Astrocyte of the cerebellum (primary cell): ENCODE results near the gene REC114.
"Not testable (repeated sequence)": the region's sequence is repeated elsewhere in the genome, so short reads cannot be mapped to it uniquely, and the experiment has no call there.

Source experiments
- DNase-seq: peaks from one replicate; pipeline ENCODE4 v3.0.0-alpha.2; 2011; ENCODE audit warnings: low read depth
- H3K4me3 ChIP-seq: 2 replicates; pipeline ENCODE4 v1.5.1; 2011; ENCODE audit warnings: mild to moderate bottlenecking, low read depth, low read length, moderate library complexity
- CTCF ChIP-seq: IDR thresholded peaks from 2 replicates; pipeline ENCODE4 v1.5.1; 2012; ENCODE audit warnings: low read length, low read depth, moderate library complexity, mild to moderate bottlenecking; ENCODE audit errors: missing control alignments
- in situ Hi-C: cut with HindIII; loops from 2 replicates; pipeline ENCODE4 v1.10.0; 2017; ENCODE audit warnings: low sequenced_read_pairs

The REC114 gene

DNA sequence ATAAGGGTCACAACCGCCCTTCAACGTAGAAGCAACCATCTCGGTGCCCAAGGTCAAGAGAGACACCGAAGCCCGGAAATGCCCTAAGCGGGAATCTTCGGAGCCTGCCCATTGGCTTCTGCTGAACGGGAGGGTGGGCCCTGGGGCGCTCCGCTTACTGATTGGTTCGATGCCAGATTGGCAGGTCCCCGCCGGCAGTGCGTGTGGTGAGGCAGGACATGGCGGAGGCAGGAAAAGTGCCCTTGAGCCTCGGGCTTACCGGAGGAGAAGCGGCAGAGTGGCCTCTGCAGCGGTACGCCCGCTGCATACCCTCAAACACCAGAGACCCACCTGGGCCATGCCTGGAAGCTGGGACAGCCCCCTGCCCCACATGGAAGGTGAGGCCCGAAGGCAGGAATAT, at the start of gene REC114:
REC114 (plus strand) TSS at position 197 of the 400 bp plus-strand sequence; CDS start at position 219, 22 bp downstream.
- no peak for TF ChIP-seq CTCF
- H3K4me3 ChIP-seq = no peak within 1 kb of the TSS
- no peak for DNase-seq
- in situ Hi-C loops = no loop called here

DNA sequence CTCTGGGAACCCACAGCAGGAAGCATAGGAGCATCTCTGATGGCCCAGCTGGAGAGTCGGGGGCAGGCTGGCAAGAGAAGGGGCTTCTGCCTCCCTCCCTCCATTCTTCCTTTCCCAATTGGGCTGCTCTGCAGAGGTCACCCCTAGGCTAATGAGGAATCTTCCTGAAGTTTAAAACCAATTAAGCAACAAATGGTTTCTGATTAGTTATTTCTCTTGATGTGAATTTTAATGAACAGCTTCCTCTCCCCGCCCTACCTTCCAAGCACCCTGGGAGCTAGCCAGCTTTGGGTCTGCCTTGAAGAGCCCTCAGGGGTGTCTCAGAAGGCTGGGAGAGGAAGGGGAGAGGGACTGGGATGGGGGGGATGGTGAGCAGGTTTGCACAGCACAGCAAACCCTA, 49.6 kb upstream of the REC114 start:
- no peak for TF ChIP-seq CTCF
- in situ Hi-C loops = no loop called here
- H3K4me3 ChIP-seq = no peak overlapping the region
- DNase-seq = no peak

GRCh38 chr15:73394782-73395181, 48.2 kb upstream of the REC114 start:
- no peak for TF ChIP-seq CTCF
- H3K4me3 ChIP-seq = no peak overlapping the region
- in situ Hi-C loops = no loop called here
- DNase-seq = no peak

DNA sequence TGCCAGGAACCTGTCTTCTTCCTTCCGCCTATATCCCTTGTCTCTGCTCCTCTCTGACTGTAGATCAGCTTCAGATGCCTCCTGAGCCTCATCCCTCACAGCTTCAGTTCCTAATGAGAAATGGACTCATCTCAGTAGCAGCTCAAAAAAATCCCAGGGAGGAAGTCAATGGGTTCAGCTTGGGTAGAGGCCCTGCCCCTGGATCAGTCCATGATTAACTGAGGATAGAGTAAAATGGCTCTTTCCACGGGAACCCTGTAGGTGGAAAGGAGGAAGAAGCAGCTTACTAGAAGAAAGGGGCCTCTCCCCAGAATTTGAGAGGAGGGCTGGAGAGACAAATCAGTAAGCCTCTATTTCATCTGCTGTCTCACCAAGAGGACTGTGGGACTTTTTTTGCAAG, 47.3 kb upstream of the REC114 start:
- no peak overlapping the region for H3K4me3 ChIP-seq
- in situ Hi-C loops = no loop called here
- no peak for TF ChIP-seq CTCF
- no peak for DNase-seq

DNA sequence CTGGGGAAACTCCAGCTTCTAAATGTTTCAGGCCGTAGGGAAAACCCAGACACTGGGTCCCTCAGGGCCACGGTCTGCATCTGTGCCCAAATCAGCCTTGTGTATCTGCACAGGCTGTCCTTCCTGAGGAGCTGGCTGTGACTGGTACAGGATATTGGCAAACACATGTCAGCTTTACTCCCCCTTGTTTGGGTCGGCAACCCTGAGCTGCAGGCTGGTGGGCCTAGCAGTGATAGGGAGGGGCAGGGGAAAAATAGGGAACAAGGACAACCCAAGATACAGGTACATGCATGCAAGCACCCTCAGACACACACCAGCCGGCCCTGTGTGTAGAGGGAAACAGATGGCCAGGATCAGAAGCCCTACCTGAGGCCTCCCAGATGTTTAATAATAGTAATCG, 45.5 kb upstream of the REC114 start:
- no peak for TF ChIP-seq CTCF
- in situ Hi-C loops = no loop called here
- no peak for DNase-seq
- H3K4me3 ChIP-seq = no peak overlapping the region

DNA sequence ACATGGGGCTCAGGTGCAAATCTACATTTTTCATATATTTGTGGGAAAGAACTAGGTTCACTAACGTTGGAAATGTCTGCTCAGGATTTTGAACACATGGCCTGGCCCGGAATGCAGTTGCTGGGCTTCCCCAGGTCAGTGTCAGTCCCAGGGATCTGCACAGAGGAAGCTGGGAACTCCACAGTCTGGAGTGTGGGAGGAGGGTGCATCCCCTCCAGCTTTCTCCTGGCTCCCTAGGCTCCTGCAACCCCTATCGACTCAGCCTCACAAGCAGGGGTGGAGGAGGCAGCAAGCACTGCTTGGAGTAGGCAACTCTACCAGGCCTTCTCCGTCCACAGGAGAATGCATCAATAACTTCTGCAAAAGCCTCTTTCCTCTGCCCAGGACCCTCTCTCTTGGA, 44.1 kb upstream of the REC114 start:
- no peak for TF ChIP-seq CTCF
- H3K4me3 ChIP-seq = no peak overlapping the region
- no peak for DNase-seq
- in situ Hi-C loops = no loop called here

- in situ Hi-C loops, H3K4me3 ChIP-seq, DNase-seq: not testable (repeated sequence)
Measured at GRCh38 chr15:73400222-73400621, 42.7 kb upstream of the REC114 start.
